HG02981 (cell line): Measurements from ENCODE around the gene CLUH.
"Not testable (repeated sequence)": the region's sequence is repeated elsewhere in the genome, so short reads cannot be mapped to it uniquely, and the experiment has no call there.

Source experiments
- ATAC-seq: cut with Tn5 transposase; IDR thresholded peaks from one replicate; pipeline ENCODE4 v1.9.1; 2021; ENCODE audit warnings: mild to moderate bottlenecking, moderate library complexity; ENCODE audit not compliant: unreplicated experiment

CLUH gene

GRCh38 chr17:2690165-2691068, 21.1 kb downstream of the CLUH start:
- no peak for ATAC-seq

- ATAC-seq: no peak
Observed at GRCh38 chr17:2689411-2690164, 22.0 kb downstream of the CLUH start.

- ATAC-seq: no peak
Observed at GRCh38 chr17:2688351-2689342, 22.9 kb downstream of the CLUH start.

DNA sequence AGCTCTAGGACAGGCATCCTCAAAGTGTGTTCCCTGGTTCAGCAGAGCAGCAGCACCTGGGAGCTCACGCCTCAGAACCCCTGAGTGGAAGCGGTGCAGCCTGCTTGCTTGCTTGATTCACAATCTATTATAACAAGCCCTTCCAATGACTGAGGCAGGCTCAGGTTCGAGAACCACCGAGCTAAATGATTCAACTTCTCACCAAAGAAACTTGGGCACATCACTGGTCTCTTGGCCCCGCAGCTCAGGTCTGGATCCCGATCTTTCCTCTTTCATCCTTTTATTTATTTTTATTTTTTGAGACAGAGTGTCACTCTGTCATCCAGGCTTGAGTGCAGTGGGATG, 24.5 kb downstream of the CLUH start:
- no peak for ATAC-seq

GRCh38 chr17:2685696-2686095, 25.9 kb downstream of the CLUH start:
- ATAC-seq: no peak

GRCh38 chr17:2684549-2684948, 27.0 kb downstream of the CLUH start:
- no peak for ATAC-seq

DNA sequence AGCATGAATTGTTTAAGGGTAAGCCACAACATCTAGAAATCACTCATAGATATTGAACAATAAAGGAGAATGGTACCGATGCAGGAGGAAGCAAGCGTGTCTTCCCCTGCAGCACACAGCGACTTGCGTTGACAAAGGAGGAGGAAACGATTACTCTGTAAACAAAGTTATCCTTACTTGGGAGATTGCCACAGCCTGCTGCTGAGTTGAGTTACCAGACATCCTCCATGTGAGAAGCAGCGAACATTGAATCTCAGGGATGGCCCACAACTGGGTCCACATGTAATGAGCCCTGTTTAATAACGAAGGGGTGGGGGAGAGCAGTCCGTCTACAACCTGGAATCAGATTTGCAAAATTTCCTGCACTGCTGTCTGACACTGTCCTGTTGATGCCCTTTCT, 27.7 kb downstream of the CLUH start:
- ATAC-seq: no peak

DNA sequence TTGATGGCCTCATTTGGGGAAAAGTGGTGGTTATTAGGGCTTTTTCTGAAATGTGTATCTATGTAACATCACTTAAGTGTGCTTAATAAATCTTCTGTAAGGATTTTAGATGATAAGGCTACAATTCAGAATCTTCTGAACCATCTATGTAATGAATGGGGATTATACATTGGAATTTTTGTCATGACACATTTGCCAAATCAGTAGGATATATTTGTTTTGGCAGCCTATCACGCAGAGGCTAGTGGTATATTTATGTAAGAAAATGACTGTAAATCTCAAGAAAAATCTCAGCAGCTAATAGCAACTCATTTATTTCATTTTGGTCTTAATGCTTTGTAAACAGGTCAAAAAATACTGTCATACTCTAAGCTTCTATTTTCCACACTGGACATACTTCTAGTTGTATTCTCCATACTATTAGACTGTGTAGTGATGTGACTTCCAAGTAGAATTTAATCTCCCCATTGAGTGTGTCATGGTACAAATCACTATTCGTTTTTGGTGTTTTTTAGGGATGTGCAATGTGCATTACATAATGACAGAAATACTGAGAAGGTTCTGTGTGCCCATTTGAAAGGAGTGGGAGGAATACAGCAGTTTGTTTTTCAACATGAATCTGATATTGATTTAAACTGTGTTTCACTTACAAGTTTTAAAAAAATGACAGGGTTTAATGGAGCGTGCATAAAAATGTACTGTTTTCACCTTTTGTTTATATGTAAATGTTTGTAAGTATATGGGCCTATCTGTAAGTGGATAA, 29.2 kb downstream of the CLUH start:
- no peak for ATAC-seq

- ATAC-seq: no peak
Observed at GRCh38 chr17:2681650-2682049, 29.9 kb downstream of the CLUH start.

GRCh38 chr17:2680961-2681360, 30.6 kb downstream of the CLUH start:
- no peak for ATAC-seq

DNA sequence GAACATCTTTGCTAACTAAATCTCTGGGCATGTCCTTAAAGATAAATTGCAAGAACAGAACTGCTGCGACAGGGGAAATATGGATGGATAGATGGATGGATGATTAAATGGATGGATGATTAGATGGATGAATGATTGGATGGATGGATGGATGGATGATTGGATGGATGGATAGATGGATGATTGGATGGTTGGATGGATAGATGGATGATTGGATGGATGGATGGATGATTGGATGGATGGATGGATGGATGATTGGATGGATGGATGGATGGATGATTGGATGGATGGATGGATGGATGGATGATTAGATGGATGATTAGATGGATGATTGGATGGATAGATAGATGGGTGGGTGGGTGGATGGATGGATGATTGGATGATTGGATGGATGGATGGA, 32.3 kb downstream of the CLUH start:
- not testable (repeated sequence) for ATAC-seq

DNA sequence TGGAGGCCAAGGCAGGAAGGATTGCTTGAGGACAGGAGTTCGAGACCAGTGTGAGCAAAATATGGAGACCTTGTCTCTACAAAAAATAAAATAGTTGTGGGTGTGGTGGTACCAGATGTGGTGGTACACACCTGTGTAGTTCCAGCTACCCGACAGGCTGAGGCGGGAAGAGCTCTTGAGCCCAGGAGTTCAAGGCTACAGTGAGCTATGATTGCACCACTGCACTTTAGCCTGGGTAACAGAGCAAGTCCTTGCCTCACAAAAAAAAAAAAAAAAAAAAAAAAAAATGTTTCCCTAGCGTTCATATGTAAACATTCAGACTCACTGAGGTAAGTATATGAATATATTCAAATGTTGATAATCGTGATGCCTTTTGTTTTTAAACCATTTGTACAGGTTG, 39.5 kb downstream of the CLUH start:
- ATAC-seq: no peak

DNA sequence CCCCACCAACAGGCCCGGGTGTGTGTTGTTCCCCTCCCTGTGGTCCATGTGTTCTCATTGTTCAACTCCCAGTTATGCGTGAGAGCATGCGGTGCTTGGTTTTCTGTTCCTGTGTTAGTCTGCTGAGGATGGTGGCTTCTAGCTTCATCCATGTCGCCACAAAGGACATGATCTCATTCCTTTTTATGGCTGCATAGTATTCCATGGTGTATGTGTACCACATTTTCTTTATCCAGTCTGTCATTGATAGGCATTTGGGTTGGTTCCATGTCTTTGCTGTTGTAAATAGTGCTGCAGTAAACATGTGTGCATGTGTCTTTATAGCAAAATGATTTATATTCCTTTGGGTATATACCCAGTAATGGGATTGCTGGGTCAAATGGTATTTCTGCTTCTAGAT, 51.2 kb downstream of the CLUH start:
- not testable (repeated sequence) for ATAC-seq

DNA sequence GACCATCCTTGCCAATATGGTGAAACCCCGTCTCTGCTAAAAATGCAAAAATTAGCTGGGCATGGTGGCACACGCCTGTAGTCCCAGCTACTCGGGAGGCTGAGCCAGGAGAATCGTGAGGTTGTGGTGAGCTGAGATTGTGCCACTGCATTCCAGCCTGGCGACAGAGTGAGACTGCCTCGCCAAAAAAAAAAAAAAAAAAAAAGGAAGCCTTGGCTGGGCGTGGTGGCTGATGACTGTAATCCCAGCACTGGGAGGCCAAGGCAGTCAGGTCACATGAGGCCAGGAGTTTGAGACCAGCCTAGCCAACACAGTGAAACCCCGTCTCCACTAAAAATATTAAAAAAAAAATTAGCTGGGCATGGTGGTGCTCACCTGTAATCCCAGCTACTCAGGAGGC, 52.2 kb downstream of the CLUH start:
- not testable (repeated sequence) for ATAC-seq

GRCh38 chr17:2656283-2656682, 55.3 kb downstream of the CLUH start:
- ATAC-seq: no peak

DNA sequence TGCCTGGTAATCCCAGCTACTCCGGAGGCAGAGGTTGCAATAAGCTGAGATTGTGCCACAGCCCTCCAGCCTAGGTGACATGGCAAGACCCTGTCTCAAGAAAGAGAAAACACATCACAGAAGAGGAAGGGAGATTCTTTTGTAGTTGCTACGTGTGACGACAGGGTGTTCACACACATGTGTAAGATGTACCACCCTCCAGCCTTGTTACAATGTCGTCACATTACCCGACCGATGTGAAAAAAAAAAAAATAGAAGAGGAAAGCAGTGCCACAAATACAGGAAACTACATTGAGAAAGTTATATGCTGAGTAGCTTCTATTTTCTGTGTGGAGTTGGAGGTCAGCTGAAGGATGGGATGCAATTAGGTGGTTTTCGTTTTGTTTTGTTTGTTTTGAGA, 56.0 kb downstream of the CLUH start:
- no peak for ATAC-seq

- not testable (repeated sequence) for ATAC-seq
Observed at GRCh38 chr17:2652911-2653310, 58.7 kb downstream of the CLUH start.

DNA sequence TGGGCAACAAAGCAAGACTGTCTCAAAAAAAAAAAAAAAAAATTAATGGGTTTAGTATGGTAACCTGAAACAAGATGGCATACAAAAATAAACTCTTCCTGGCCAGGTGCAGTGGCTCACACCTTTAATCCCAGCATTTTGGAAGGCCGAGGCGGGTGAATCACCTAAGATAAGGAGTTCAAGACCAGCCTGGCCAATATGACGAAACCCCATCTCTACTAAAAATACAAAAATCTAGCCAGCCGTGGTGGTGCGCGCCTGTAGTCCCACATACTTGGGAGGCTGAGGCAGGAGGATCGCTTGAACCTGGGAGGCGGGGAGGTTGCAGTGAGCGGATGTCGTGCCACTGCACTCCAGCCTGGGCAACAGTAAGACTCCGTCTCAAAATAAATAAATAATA, 62.4 kb downstream of the CLUH start:
- no peak for ATAC-seq

DNA sequence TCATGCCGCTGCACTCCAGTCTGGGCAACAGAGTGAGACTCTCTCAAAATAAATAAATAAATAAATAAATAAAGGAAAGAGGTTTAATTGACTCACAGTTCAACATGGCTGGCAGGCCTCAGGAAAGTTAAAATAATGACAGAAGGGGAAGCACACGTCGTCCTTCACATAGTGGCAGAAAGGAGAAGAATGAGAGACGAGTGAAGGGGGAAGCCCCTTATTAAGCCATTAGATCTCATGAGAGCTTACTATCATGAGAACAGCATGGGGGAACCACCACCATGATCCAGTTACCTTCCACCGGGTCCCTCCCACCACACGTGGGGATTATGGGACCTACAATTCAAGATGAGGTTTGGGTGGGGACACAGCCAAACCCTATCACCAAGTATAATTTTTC, 63.6 kb downstream of the CLUH start:
- no peak for ATAC-seq

- ATAC-seq: no peak
Observed at GRCh38 chr17:2644971-2645370, 66.6 kb downstream of the CLUH start.
